Ovary (tissue), 9 donors: ENCODE results near the gene ACTG1. TPM values are rescaled to one million over a fixed set of nuclear protein-coding genes. Genes with fewer than 3 reads are reported as not detected.

ENCODE experiments used
- DNase-seq, 5 donors: peaks; one replicate each; pipeline ENCODE4 v3.0.0-alpha.2; 2019 to 2020
- H3K27ac ChIP-seq, 2 donors: fragments of 200-600 bp; one replicate each; pipeline versions ENCODE4 v1.5.1 to v1.8.0; 2019 to 2022
- H3K27me3 ChIP-seq: fragments of 200-600 bp; one replicate; pipeline ENCODE4 v1.8.0; 2022
- H3K36me3 ChIP-seq: fragments of 200-600 bp; sonication (generic); one replicate; pipeline ENCODE4 v1.5.1; 2019
- H3K4me1 ChIP-seq: one replicate; pipeline ENCODE4 v1.8.1; 2013; ENCODE audit warnings: mild to moderate bottlenecking, moderate library complexity; ENCODE audit not compliant: insufficient read depth
- H3K4me3 ChIP-seq: fragments of 200-600 bp; sonication (generic); one replicate; pipeline ENCODE4 v1.5.1; 2017
- H3K9me3 ChIP-seq, 2 donors: fragments of 200-600 bp in 1 of 2; sonication (generic) in 1 of 2; one replicate each; pipeline versions ENCODE4 v1.5.1 to v1.8.1; 2013 to 2019; ENCODE audit warnings: mild to moderate bottlenecking in 1 of 2, moderate library complexity in 1 of 2
- EP300 ChIP-seq: sonication (generic); formaldehyde crosslinking; IDR thresholded peaks from one replicate; pipeline ENCODE4 v1.6.1; 2017; ENCODE audit warnings: antibody characterized with exemption
- POLR2A ChIP-seq: fragments of 450-650 bp; IDR thresholded peaks from one replicate; pipeline ENCODE4 v1.6.1; 2017; ENCODE audit warnings: antibody characterized with exemption, mild to moderate bottlenecking, moderate library complexity
- WGBS, 3 donors: extraction: QIAGEN DNeasy Blood & Tissue Kit in 1 of 3; methylation state at CpG; one replicate each; pipeline versions ENCODE4 v1.1.5 to v1.1.7; 2013 to 2017; 5-methylcytosine and 5-hydroxymethylcytosine counted together
- intact Hi-C, 4 donors: fragments of 100-400 bp; cut with DNase I; formaldehyde crosslinking; loops; one replicate each; pipeline versions ENCODE4 v1.11.0 to v1.15.1; 2022 to 2023
- polyA plus RNA-seq, 2 donors: library from polyadenylated mRNA; stranded (reverse); fragments of 200-250 nt in 1 of 2; fragments of 350-450 nt in 1 of 2; fragmentation: Illumina TruSeq in 1 of 2; extraction: RNeasy Lipid Tissue Mini Kit (QIAGEN cat#74804) in 1 of 2; gene quantifications; one replicate each; pipeline ENCODE4 v1.2.3, GENCODE V29; 2013 to 2014
- total RNA-seq, 7 donors: library from RNA; depleted of rRNA in 2 of 7; stranded (reverse); fragments of >200 nt in 2 of 7; fragmentation: NEBNext Ultra II Directional in 3 of 7; extraction: Animal tissue kit (Norgen Biotek cat#: 25700) in 3 of 7; gene quantifications; one replicate each; pipeline versions ENCODE4 v1.1.0 to v1.2.4, GENCODE V29; 2016 to 2023
- TF ChIP-seq, protein P1 (sequence below), 3 donors: fragments of 450-650 bp in 2 of 3; fragments of 200-600 bp in 1 of 3; IDR thresholded peaks; one replicate each; pipeline versions ENCODE4 v1.5.1 to v1.8.0; 2016 to 2022; ENCODE audit warnings: antibody characterized with exemption in 3 of 3, mild to moderate bottlenecking in 1 of 3
- donor health status: DM: no; HTN: no; CAD: no; lungs with moderate emphysema.
- donor health status: DM: no; HTN: no; CAD: no.
- donor health status: Bipolar disorder and iron deficiency.
- donor health status: DM: yes; HTN: yes; CAD: no.
- donor health status: DM: no; HTN: no; CAD: no.
- donor health status: DM: yes; HTN: yes; CAD: no.

The ACTG1 gene
- total and polyA plus RNA-seq, 9 donors, result 1,825 to 5,681 (median 3,955) TPM

DNA sequence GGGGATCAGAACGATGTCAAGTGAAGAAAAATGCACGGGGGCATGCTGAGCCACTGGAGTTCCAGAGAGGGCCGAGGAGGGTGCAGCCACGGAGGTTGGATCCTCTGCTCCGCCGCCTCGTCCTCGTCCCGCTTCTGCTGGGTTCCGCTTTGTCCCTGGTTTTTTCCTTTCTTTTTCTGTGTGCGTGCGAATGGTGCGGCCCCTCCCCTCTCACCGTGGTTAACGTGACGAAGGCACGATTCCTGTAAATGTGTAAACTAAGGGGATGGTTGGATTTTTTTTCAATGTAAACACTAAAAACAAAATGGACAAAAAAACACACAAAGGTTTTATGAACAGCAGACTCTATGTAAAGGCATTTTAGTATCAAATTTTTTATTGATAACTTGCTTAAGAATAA lies 46.7 kb downstream of the ACTG1 start:
- TF ChIP-seq EP300 (no peak), POLR2A (no peak)
- TF ChIP-seq, protein P1, sequence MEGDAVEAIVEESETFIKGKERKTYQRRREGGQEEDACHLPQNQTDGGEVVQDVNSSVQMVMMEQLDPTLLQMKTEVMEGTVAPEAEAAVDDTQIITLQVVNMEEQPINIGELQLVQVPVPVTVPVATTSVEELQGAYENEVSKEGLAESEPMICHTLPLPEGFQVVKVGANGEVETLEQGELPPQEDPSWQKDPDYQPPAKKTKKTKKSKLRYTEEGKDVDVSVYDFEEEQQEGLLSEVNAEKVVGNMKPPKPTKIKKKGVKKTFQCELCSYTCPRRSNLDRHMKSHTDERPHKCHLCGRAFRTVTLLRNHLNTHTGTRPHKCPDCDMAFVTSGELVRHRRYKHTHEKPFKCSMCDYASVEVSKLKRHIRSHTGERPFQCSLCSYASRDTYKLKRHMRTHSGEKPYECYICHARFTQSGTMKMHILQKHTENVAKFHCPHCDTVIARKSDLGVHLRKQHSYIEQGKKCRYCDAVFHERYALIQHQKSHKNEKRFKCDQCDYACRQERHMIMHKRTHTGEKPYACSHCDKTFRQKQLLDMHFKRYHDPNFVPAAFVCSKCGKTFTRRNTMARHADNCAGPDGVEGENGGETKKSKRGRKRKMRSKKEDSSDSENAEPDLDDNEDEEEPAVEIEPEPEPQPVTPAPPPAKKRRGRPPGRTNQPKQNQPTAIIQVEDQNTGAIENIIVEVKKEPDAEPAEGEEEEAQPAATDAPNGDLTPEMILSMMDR (IDR thresholded peaks at IDR 0.05), result no peak
- no peak overlapping the region for H3K27ac ChIP-seq
- intact Hi-C loops, result no loop called here
- H3K9me3 ChIP-seq, result no peaks in the 10 kb centered on the region
- H3K4me3 ChIP-seq, result no peak overlapping the region
- DNase-seq, result no peak
- 85 to 90% (median 88%) methylated on average over 17 of the region's 17 CpGs for WGBS, 3 donors
- no peaks in the 10 kb centered on the region for H3K27me3 ChIP-seq
- H3K4me1 ChIP-seq, result no peaks in the 10 kb centered on the region
- H3K36me3 ChIP-seq, result no peaks in the 10 kb centered on the region

DNA sequence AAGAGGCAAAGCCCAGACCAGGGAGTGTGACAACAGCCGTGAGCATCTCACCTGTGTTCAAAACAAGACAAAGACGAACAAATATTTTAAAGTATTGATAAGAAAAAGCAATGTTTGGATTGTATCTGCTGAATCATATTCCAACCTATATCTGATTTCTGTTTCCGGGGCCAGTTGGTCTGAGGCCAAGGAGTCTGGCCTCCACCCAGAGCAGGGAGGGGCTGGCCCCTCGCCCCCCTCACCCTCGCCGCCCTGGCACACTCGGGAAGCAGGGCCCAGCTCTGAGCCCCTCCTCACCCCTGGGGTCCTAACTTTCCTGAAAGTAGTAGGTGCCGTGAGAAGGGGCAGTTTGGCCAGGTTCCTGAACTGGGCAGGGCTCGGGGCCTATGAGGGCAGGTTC lies 48.0 kb downstream of the ACTG1 start:
- DNase-seq, result no peak
- Histone ChIP-seq H3K9me3 (no peaks in the 10 kb centered on the region), H3K27ac (no peak overlapping the region), H3K4me3 (no peak overlapping the region), H3K4me1 (no peaks in the 10 kb centered on the region), H3K27me3 (no peaks in the 10 kb centered on the region), H3K36me3 (no peaks in the 10 kb centered on the region)
- intact Hi-C loops, result no loop called here
- TF ChIP-seq POLR2A (no peak), EP300 (no peak)
- TF ChIP-seq, protein P1 (IDR thresholded peaks at IDR 0.05), result no peak
- WGBS, 3 donors, result 82 to 89% (median 87%) methylated on average over 9 of the region's 9 CpGs

DNA sequence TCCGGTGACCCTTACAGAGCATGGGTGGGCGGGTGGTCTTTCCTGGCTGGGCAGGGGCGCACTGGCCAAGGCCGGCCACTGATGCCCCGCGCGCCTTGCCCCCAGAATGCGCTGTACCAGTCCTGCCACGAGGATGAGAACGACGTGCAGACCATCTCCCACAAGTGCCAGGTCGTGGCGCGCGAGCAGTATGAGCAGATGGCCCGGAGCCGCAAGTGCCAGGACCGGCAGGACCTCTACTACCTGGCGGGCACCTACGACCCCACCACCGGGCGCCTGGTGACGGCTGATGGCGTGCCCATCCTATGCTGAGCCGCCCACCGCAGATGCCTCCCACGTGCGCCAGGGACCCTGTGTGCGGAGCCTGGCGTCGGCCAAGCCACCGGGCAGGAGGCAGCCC lies 49.1 kb downstream of the ACTG1 start:
- Histone ChIP-seq H3K36me3 (no peaks in the 10 kb centered on the region), H3K27me3 (no peaks in the 10 kb centered on the region), H3K27ac (no peak overlapping the region), H3K4me1 (no peaks in the 10 kb centered on the region), H3K4me3 (no peak overlapping the region), H3K9me3 (no peaks in the 10 kb centered on the region)
- 94 to 96% (median 96%) methylated on average over 25 to 32 of the region's 32 CpGs for WGBS, 3 donors
- no peak for DNase-seq
- intact Hi-C loops, result no loop called here
- no peak for TF ChIP-seq POLR2A
- TF ChIP-seq, protein P1 (IDR thresholded peaks at IDR 0.05), result no peak
- no peak for TF ChIP-seq EP300

DNA sequence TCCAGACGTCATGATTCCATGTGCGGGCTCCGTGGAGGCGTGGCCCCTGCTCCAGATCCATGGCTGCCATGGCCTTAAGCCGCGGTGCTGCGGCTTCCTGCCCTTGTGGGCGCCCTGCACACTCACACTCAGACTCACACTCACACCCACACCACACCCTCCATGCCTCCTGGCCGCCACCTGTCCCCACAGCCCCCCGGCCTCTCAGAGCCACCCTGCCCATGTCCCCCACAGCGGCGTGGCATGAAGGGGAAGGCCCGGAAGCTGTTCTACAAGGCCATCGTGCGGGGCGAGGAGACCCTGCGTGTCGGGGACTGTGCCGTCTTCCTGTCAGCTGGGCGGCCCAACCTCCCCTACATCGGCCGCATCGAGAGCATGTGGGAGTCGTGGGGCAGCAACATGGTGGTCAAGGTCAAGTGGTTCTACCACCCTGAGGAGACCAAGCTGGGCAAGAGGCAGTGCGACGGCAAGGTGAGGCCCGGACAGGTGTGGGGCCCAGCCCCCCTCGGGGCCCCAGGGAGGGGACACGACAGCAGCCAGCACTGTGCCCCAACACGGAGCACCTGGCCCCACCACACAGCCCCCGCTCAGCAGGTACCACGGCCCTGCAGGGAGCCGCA lies 50.0 kb downstream of the ACTG1 start:
- Histone ChIP-seq H3K36me3 (no peaks in the 10 kb centered on the region), H3K4me3 (no peak overlapping the region), H3K27ac (no peak overlapping the region), H3K9me3 (no peaks in the 10 kb centered on the region), H3K27me3 (no peaks in the 10 kb centered on the region), H3K4me1 (no peaks in the 10 kb centered on the region)
- TF ChIP-seq, protein P1 (IDR thresholded peaks at IDR 0.05), result no peak
- TF ChIP-seq EP300, result no peak
- TF ChIP-seq POLR2A, result no peak
- DNase-seq, result no peak
- 90 to 96% (median 95%) methylated on average over 29 to 33 of the region's 33 CpGs for WGBS, 3 donors
- intact Hi-C loops, result no loop called here
